Fibroblast of lung (primary cell): Measurements from ENCODE around the gene SLC22A6. TPM values are rescaled to one million over a fixed set of nuclear protein-coding genes. Genes with fewer than 3 reads are reported as not detected.

ENCODE experiments used
- DNase-seq, 2 donors: peaks; one replicate each; pipeline versions ENCODE4 v3.0.0 to v3.0.0-alpha.2; 2010; ENCODE audit warnings: low read depth in 2 of 2
- H2AFZ ChIP-seq: 2 replicates; pipeline ENCODE4 v1.5.1; 2012; ENCODE audit warnings: low read length, control low read depth, inconsistent platforms
- H3K27ac ChIP-seq: 2 replicates; pipeline ENCODE4 v1.5.1; 2011; ENCODE audit warnings: low read length, control low read depth; ENCODE audit not compliant: insufficient read depth
- H3K27me3 ChIP-seq: 2 replicates; pipeline ENCODE4 v1.5.1; 2011; ENCODE audit warnings: mild to moderate bottlenecking, low read length; ENCODE audit not compliant: control insufficient read depth, insufficient read depth
- H3K36me3 ChIP-seq: 2 replicates; pipeline ENCODE4 v1.5.1; 2011; ENCODE audit warnings: low read length; ENCODE audit not compliant: control insufficient read depth, insufficient read depth
- H3K4me1 ChIP-seq: 2 replicates; pipeline ENCODE4 v1.5.1; 2011; ENCODE audit warnings: low read length; ENCODE audit not compliant: control insufficient read depth, insufficient read depth; ENCODE audit errors: extremely low read depth
- H3K4me2 ChIP-seq: 2 replicates; pipeline ENCODE4 v1.5.1; 2011; ENCODE audit warnings: low read length, control low read depth; ENCODE audit not compliant: insufficient read depth; ENCODE audit errors: extremely low read depth
- H3K4me3 ChIP-seq, 4 experiments: fragments of 200-600 bp in 1 of 4; sonication (generic) in 1 of 4; replicated peaks in 1 of 4; 2 replicates each; pipeline ENCODE4 v1.5.1; 2011 to 2016; ENCODE audit warnings: low read length in 4 of 4, low read depth in 3 of 4, mild to moderate bottlenecking in 3 of 4, control low read depth in 2 of 4, inconsistent platforms in 1 of 4, mixed read lengths in 1 of 4; ENCODE audit not compliant: insufficient read depth in 1 of 4; ENCODE audit errors: control extremely low read depth in 1 of 4
- H3K79me2 ChIP-seq: 2 replicates; pipeline ENCODE4 v1.5.1; 2012; ENCODE audit warnings: mild to moderate bottlenecking, low read length, inconsistent platforms; ENCODE audit not compliant: control insufficient read depth, insufficient read depth
- H3K9ac ChIP-seq: 2 replicates; pipeline ENCODE4 v1.5.1; 2011; ENCODE audit warnings: mild to moderate bottlenecking, low read length, control low read depth; ENCODE audit not compliant: insufficient read depth
- H3K9me3 ChIP-seq: 2 replicates; pipeline ENCODE4 v1.5.1; 2012; ENCODE audit warnings: low read depth, low read length; ENCODE audit not compliant: control insufficient read depth, insufficient read depth
- H4K20me1 ChIP-seq: 2 replicates; pipeline ENCODE4 v1.5.1; 2011; ENCODE audit warnings: low read length; ENCODE audit not compliant: control insufficient read depth, insufficient read depth; ENCODE audit errors: extremely low read depth
- CTCF ChIP-seq, 2 donors: IDR thresholded peaks in 1 of 2; conservative IDR thresholded peaks in 1 of 2; 1 replicate in 1 of 2; 2 replicates in 1 of 2; pipeline ENCODE4 v1.5.1; 2011 to 2012; ENCODE audit warnings: low read length in 2 of 2, control low read depth in 1 of 2, inconsistent platforms in 1 of 2, low read depth in 1 of 2, mild to moderate bottlenecking in 1 of 2
- EZH2 ChIP-seq: IDR thresholded peaks from 2 replicates; pipeline ENCODE4 v1.5.1; 2012; ENCODE audit warnings: low read length, control low read depth, mild to moderate bottlenecking; ENCODE audit errors: missing control alignments
- polyA plus RNA-seq, 2 donors: library from polyadenylated mRNA; depleted of rRNA in 1 of 2; stranded (reverse) in 1 of 2; unstranded in 1 of 2; fragments of >200 nt; gene quantifications; 2 replicates each; pipeline ENCODE4 v1.2.1, GENCODE V29; 2011 to 2012; ENCODE audit warnings: missing spikeins in 1 of 2
- total RNA-seq: library from RNA; depleted of rRNA; stranded (reverse); fragments of >200 nt; gene quantifications from 2 replicates; pipeline ENCODE4 v1.2.1, GENCODE V29; 2014

The SLC22A6 gene
- total and polyA plus RNA-seq, 2 donors (not counting 1 experiment from before 2014, with no cell fraction given): not detected

DNA sequence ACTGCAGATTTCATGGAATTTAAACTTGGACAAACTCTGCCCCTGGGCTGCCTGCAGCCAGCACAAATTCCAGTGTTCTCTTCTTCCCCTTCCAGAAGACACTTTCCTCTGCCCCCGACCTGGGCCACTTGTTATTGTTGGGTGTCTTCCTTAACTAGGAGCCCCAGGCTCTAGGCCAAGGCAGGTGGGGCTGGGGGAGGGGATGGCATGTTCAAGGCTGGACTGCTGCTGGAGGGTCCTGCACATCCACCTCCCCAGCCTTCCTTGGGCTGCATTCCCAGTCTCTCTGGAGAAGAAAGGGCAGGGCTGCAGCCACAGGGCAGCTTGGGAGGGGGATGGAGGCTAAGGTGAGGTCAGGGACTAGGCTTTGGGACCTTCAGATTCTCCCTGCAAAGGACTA is 11.5 kb upstream of the SLC22A6 start:
- no peak overlapping the region for H3K27ac ChIP-seq
- H2AFZ ChIP-seq: no peak overlapping the region
- H3K9me3 ChIP-seq: no peaks in the 10 kb centered on the region
- H3K27me3 ChIP-seq: no peaks in the 10 kb centered on the region
- H3K4me3 ChIP-seq: no peak overlapping the region
- H3K4me1 ChIP-seq: no peaks in the 10 kb centered on the region
- no peak overlapping the region for H3K4me2 ChIP-seq
- H3K79me2 ChIP-seq: no peaks in the 10 kb centered on the region
- TF ChIP-seq EZH2 (no peak), CTCF (conservative IDR thresholded peaks at IDR 0.05 in 1 of 2, IDR thresholded peaks at IDR 0.05 in 1 of 2; ENCODE audit: low read depth in 1 of 2, low read length in 2 of 2) (no peak)
- H3K9ac ChIP-seq: no peak overlapping the region
- H4K20me1 ChIP-seq: no peaks in the 10 kb centered on the region
- no peaks in the 10 kb centered on the region for H3K36me3 ChIP-seq
- no peak for DNase-seq

DNA sequence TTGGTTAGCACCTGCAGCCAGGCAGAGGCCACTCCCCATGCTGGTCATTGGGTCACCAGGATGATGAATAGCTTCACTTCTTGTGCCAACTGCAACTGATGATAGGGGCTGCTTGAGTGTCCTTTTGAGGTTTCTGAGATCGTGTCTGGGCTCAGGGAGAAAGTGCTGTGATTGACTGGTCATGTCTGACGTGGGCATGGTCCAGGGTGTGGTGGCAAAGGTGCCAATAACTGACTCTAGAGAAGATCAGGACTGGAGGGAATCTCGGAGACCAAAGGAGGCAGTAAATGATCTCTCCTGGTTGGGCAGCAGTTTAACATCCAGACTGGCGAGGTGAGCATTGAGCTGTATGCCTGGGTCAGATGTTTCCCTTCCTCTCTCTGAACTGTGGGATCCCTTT is 10.0 kb upstream of the SLC22A6 start:
- H3K9ac ChIP-seq: no peak overlapping the region
- no peak overlapping the region for H3K4me3 ChIP-seq
- H3K4me1 ChIP-seq: no peaks in the 10 kb centered on the region
- TF ChIP-seq EZH2 (no peak), CTCF (conservative IDR thresholded peaks at IDR 0.05 in 1 of 2, IDR thresholded peaks at IDR 0.05 in 1 of 2; ENCODE audit: low read depth in 1 of 2, low read length in 2 of 2) (no peak)
- no peaks in the 10 kb centered on the region for H3K27me3 ChIP-seq
- H4K20me1 ChIP-seq: no peaks in the 10 kb centered on the region
- no peaks in the 10 kb centered on the region for H3K36me3 ChIP-seq
- DNase-seq: no peak
- H3K79me2 ChIP-seq: no peaks in the 10 kb centered on the region
- no peaks in the 10 kb centered on the region for H3K9me3 ChIP-seq
- H2AFZ ChIP-seq: no peak overlapping the region
- H3K4me2 ChIP-seq: no peak overlapping the region
- no peak overlapping the region for H3K27ac ChIP-seq

DNA sequence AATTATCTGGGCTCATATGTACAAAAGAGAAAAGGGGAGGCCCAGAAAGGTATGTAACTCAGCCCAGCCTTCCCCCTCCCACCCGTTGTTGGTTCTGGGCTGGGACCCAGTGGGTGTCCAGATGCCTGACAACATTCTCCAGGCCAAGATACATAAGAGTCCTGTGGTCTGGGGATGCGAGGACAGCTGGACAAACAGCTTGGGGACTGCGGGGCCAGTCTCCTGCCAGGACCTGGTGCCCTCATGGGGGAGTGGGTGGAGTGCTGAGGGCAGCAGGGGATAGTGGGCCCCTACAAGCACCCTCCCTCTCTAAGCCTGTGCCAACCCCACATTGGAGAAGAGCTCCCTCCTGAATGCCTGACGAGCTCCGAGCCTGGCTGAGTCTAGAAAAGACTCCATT is 3.5 kb upstream of the SLC22A6 start:
- Histone ChIP-seq H3K9ac (no peak overlapping the region), H3K4me2 (no peak overlapping the region), H3K4me3 (no peak overlapping the region), H3K27me3 (no peaks in the 10 kb centered on the region), H3K27ac (no peak overlapping the region), H4K20me1 (no peaks in the 10 kb centered on the region), H3K79me2 (no peaks in the 10 kb centered on the region), H3K36me3 (no peaks in the 10 kb centered on the region), H3K4me1 (no peaks in the 10 kb centered on the region), H2AFZ (no peak overlapping the region), H3K9me3 (no peaks in the 10 kb centered on the region)
- DNase-seq: no peak
- TF ChIP-seq CTCF (conservative IDR thresholded peaks at IDR 0.05 in 1 of 2, IDR thresholded peaks at IDR 0.05 in 1 of 2; ENCODE audit: low read depth in 1 of 2, low read length in 2 of 2): no peak
- TF ChIP-seq EZH2: no peak
